HG03469 (cell line): ENCODE measurements around the gene DNAJC5.
"Not testable (repeated sequence)": the region's sequence is repeated elsewhere in the genome, so short reads cannot be mapped to it uniquely, and the experiment has no call there.

ENCODE experiments used
- ATAC-seq: cut with Tn5 transposase; IDR thresholded peaks from one replicate; pipeline ENCODE4 v1.9.1; 2021; ENCODE audit warnings: mild to moderate bottlenecking, moderate library complexity, moderate number of reproducible peaks; ENCODE audit not compliant: unreplicated experiment

Gene DNAJC5, protein sequence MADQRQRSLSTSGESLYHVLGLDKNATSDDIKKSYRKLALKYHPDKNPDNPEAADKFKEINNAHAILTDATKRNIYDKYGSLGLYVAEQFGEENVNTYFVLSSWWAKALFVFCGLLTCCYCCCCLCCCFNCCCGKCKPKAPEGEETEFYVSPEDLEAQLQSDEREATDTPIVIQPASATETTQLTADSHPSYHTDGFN

DNA sequence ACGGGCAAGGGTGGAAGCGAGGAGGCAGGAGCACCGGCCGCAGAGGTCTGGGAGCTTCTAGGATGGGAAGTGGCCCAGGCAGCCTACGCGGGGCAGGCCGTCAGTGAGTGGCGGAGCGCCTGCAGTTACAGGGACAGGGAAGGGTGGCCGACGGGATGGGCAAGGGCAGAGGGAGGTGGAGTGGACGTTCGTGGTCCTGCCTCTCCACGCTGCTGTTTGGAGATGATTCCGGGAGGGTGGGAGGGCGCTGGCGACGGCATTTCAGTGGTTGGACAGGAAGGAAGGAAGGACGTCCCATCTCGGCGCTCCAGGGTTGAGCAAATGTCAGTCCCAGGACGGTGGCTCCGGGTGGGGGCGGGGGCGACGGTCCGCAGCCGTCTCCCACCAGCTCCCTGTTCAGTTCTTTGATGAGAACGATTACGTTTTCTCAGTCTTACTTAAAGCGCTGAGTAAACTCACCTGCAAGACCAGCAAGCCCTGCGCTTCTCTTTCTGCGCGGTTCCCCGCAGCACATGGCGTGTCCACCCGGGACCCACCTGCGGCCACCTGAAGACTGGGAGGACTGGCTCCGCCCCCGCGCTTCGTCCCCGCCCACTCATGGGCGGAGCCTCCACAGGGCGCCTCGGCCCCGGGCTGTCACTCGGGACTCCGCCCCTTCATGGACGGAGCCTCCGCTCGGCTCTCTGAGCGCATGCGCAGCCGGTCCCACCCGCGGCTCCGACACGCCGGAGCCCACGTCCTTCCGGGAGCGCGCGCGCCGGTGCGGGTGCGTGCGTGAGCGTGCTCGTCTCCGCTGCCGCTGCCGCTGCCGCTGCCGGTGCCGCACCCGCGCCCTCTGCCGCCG is at the start of gene DNAJC5:
DNAJC5 (plus strand) TSS at position 769 of the 844 bp plus-strand sequence. CDS start 33,220 bp downstream, outside the sequence.
- ATAC-seq: peak; percentile 69

DNA sequence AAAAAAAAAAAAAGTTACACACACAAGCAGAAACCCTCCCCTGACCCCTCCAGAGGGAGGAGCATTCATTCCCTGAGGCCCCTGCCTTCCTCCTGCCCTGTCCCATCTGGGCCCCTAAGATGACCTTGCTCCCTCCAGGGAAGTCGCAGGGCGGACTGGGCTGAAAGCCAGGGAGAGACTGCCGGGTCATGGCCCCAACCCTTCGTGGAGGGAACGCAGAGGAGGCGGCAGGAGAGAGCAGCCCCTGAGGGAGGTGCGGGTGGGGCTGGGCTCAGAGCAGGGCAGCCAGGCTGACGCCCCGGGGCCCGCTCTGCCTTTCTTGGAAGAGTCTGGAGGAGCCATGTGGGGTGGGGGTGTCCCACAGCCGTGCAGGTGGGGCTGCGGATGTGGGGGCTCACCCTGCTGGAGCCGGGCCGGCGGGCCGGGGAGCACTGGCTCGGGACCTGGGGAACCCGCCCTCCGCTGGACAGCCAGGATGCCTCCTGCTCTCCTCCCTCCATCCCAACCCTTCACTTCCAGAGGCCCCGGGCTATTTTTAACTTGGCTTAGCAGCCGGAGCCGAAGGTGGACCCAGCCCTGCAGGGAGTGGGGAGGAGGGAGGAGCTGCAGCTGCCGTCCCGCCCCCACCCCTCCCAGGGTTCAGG is 48.7 kb upstream of the DNAJC5 start:
- ATAC-seq: no peak

DNA sequence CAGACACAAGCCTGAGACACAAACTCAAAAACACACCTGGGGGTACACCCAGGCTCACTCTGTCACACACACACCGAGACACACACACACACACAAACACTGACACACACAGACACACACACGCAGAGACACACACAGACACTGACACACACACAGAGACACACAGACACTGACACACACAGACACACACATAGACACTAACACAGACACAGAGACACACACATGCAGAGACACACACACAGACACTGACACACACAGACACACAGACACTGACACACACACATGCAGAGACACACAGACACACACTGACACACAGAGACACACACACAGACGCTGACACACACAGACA is 48.1 kb upstream of the DNAJC5 start:
- no peak for ATAC-seq

DNA sequence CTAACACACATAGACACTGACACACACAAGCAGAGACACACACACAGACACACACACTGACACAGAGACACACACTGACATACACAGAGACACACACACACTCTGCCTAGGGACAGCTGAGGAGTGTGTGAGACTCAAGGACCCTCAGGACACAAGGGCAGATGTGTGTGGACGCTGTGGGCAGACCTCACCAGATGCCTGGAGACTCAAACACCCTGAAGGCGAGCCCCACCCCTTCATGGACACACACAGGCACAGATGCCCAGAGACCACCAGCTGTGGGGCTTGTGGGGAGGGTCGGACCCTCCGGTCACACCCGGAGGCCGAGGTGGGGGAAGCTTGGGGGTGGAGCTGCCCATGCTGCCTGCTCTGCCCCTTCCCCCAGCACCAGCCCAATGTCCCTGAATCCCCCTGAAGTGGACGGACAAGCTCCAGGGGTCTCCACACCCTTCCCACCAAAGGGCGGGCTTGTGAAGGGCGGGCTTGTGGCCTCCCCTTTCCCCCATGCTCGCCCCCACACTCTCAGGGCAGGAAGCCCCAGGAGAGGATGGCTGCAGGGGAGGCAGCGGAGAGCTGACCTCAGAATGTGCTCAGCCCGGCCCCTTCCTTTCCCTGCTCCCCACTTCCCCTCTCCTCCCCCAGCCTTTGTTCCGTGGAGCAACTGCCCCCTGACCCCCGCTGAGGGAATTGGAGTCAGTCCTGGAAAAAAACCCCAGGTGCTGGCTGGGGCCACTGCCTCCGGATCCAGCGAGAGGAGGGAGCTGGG is 47.5 kb upstream of the DNAJC5 start:
- ATAC-seq: no peak

DNA sequence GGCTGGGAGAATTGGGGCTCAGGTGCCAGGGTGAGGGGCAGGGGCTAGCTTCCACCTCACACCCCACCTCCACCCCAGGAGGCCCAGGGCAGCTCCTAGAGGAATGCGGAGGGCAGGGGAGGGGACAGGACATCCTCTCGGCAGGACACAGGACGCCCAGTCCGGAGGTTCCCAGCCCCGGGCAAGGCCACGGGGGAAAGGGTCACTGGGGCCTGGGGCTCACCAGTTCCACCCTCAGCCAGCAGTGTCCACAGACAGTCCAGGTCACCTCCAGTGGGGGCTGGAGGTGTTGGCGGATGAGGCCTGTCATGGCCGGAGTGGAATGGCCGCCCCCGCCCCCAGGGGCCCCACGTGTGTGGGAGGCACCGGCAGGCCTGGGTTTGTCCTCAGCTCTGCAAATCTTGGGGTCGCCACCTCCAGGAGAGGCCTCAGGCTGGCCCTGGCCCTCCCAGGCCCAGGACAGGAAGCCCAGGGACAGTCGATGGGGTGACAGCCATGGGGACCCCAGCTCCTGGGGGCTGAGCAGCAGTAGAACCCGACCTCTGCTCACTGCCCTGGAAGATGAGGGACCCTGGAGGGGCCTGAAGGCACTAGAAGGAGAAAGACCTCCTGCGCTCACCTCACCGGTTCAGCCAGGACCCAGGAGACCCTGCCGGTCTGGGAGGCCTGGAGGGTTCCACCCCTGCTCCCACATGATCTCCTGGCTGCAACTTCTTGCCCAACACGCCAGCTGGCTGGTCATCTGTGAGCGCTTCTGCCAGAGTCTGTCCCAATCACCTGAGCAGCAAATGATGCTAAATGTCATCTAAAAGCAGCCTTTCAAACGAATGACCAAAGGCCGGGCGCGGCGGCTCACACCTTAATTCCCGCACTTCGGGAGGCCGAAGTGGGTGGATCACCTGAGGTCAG is 46.7 kb upstream of the DNAJC5 start:
- ATAC-seq: no peak

DNA sequence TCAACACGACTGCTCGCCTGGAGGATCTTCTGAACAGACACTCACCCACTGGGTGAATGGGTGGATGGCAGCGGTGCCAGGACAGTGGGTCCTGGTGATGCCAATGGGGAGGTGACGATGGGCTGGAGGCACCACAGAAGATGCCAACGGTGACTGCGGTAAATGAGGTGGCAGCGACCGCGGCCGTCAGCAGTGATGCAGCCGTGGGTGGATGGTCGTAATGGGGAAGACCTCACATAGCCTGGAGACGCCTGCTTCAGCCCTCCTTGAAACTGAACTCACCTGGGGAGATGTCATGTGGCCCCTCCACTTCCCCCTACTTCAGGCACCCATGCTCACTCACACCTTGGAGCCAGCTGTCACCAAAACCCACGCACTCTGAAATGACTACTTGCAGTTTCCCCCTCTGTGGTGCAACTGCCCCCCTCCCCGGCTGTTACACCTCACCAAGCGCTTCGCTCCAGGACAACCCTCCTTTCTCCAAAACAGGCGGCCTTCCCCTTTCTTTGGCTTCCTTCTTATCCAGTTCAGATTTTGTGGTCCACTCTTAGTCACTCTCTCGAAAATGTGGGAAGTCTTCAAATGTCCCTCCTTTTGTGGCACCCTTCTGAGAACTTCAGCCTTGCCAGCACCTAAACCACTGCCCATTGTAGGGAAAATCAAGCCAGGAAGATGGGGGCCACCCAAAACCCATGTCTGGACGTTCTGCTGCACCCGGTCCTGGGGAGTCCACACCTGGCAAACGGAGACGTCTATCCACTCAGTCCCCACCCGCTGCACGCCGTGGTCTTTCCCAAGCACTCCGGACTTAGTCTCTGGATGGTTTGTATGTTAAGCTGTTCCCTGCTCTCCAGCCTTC is 44.0 kb upstream of the DNAJC5 start:
- ATAC-seq: peak; percentile 42

DNA sequence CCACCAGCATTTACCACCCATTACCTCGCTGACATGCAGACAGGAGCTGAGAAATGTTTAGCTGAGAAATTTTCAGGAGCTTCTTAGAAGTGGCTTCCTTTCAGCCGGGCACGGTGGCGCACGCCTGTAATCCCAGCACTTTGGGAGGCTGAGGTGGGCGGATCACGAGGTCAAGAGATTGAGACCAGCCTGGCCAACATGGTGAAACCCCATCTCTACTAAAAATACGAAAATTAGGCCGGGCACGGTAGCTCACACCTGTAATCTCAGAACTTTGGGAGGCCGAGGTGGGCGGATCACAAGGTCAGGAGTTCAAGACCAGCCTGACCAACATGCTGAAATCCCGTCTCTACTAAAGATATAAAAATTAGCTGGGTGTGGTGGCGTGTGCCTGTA is 43.4 kb upstream of the DNAJC5 start:
- ATAC-seq: not testable (repeated sequence)

DNA sequence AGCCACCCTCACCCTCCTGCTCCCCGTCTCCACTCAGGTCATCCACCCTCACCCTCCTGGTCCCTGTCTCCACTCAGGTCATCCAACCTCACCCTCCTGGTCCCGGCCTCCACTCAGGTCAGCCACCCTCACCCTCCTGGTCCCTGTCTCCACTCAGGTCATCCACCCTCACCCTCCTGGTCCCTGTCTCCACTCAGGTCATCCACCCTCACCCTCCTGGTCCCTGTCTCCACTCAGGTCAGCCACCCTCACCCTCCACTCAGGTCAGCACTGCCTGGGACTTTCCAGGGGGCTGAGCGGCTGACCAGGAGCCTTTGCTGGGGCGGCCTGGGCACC is 41.2 kb upstream of the DNAJC5 start:
- ATAC-seq: not testable (repeated sequence)

DNA sequence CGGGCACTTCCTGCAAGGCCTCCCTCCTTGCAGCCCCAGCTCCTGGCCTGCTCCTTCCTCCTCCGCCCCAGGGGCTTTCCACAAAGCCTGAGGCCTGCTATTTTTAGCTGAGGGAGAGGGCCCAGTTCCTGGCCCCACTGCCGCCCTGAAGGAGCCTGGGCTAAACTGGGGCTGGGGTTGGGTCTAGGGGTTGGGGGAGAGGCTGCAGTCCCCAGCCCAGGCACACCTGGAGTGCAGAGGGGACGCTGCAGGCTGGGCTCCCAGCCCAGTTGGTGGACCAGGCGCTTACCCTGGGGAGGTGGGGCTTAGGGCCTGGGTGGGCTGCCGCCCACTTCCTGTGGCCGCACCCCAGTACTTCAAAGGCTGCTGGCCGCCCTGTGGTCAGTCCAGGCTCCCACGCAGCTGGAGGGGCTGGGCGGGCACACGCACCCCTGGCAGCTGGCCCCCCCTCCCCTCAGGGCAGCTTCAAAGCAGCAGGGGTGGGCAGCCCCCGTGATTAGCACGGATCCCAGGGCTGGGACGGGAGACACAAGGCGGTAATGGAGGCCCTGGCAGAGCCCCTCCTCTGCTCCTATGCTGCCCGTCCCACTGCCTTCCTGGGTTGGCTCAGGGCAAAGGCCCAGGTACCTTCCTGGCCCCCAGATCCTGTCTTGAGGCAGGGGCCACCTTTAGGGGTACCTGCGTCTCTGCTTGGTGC is 40.7 kb upstream of the DNAJC5 start:
- ATAC-seq: no peak

DNA sequence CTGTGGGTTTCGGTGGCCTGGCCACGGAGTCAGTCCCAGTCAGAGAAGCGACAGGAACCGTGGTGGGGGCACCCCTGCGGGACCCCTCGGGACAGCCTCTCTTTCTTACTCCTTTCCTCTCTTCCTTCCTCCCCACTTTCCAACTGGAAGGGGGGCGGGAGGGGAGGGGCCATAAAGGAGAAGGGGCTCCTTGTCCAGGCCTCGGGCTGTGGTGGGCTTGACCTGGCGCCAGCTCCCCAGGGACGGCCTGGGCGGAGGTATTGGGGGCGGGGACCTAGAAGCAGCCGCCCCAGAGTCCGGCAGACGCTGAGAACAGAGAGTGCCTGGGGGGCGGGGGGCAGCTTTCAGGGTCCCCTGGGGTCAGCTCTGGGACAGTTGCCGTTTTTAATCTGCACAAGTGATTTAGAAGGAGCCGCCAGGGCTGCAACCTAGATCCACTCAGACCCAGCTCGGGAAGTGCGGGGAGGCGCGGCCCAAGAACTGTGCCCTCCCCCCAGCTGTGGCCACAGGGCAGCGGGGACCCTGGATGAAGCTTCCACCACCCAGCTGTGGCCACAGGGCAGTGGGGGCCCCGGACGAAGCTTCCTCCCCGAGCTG is 40.1 kb upstream of the DNAJC5 start:
- ATAC-seq: no peak

DNA sequence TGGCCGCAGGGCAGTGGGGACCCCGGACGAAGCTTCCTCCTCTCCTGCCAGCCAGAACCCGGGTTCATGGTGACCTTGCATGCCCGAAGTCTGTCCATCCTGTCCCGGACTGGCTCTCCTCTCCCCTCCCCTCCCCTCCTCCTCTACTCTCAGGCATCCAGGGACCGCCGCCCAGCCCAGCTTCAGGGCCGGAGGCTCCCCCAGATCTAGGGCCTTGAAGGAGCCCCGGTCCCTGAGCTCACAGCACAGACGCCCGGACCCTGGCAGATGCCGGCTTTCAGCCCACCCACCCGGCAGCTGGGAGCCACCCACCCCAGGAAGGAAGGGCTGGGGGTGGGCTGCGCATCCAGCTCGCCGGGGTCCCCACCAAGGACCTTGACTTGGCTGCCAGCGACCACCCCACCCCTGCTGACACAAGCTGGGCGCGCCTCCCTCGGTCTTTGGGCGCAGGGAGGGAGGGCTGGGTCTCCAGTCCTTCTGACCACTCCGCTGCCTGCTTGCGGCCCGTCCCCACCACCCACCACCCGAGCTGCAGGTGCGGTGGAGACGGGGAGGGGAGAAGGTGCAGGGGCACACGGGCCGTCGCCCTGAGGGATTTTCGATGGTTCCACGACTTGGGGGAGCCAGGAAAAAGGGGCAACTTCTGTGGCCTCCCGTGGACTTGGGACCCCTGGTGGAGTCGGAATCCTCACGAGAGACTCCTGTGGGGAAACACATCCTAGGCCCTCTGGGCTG is 39.4 kb upstream of the DNAJC5 start:
- no peak for ATAC-seq

DNA sequence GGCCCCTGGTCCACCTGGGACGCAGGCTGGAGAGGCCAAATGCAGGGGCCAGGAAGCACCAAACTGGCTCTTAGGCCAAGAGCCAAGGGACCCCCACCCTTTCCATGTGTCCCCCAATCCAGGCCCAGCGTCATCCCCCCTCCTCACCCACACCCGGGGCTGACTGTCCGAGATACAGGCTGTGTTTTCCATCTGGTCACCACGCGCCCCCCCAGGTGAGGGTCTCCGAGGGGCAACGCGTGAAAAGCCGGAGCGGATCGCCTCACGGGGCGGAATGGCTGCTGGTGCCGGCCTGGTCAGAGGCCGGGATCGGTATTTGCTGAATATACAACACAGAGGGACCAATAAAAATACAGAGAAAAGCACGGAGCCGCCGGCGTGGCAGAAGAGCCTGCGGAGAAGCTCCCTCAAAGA is 38.8 kb upstream of the DNAJC5 start:
- no peak for ATAC-seq

DNA sequence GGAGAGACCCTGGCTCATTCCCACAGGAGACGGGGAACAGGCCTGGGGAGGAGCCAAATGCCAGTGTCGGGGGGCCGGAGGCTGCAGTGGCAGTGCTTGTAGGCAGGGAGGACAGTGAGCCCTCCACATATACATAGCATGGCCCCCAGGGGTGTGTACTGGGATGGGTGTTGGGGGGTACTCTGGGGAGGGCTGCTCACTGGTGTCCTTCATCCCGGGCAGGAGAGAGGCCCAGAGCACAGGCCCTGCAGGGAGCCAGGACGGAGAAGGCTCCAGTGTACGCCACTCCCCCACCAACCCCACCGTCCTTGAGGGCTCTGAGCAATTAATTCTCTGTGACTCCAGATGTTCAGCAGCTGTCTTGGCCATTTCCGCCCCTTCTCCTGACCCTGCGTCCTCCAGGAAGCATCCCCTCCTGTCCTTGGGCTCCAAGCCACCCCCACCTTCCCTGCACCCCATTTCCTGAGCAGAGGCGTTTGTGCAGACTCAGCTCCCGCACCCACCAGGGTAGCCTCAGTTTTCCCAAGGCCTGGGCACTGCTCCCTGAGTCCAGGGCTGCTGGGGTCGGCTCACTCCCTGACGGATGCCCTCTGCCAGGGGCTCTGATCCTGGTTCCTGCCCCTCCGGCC is 37.0 kb upstream of the DNAJC5 start:
- no peak for ATAC-seq

DNA sequence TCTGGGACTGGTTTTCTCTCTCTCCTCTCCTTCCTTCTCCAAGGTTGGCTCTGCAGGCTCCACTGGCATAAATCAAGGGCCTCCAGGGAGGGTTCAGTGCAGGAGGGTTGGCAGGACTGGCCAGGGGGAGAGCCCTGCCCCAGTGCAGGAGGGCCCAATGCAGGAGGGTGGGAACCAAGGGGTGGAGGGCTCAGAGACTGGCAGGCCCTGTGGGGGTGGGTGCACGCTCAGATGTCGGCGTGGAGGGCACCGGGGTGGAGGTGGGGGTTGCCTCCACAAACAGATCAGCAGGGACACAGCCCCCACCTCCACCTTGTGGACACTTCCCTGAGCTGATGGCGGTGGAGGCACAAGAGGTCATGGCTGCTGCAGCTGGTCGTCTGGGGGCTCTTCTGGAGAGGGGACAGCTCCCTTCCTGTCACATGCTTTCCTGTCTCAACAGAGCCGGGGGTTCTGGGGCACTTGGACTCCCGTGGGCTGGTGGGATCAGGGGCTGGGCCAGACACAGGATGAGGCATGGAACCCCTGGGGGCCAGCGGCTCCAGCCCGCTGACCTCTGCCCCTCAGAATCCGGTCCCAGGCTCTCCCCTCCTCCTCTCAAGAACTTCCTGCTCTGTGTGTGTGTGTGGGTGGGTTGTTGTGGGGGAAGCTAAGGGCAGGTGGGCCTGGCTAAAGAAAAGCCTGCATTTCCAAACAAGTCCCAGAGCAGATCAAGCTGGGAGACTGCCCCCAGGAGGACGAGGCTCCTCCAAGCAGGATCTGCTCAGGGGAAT is 36.3 kb upstream of the DNAJC5 start:
- no peak for ATAC-seq

DNA sequence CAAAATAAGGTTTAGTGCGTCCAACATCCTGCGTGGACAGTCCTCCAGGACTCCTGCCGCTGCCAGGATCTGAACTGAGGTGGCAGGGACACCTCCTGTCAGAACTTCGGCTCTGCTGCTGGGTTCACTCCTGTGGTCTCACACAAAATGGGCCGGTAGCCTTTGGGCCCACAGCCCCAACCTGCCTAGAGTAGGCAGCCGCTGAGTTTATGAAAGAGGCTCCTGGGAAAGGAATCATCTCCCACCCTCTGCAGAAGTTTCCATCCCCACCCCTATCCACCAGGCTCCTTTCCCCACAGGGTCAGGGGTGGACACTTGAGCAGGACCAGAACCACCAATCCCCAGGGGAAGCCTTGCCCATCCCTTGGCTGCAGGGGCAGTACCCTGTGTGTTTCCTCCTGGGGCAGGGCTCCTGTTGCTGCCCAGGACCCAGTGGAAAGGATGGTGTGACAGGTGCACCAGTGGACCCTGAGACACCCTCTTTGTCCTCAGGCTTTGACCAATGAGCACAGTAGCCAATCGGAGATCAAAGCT is 35.7 kb upstream of the DNAJC5 start:
- ATAC-seq: no peak

DNA sequence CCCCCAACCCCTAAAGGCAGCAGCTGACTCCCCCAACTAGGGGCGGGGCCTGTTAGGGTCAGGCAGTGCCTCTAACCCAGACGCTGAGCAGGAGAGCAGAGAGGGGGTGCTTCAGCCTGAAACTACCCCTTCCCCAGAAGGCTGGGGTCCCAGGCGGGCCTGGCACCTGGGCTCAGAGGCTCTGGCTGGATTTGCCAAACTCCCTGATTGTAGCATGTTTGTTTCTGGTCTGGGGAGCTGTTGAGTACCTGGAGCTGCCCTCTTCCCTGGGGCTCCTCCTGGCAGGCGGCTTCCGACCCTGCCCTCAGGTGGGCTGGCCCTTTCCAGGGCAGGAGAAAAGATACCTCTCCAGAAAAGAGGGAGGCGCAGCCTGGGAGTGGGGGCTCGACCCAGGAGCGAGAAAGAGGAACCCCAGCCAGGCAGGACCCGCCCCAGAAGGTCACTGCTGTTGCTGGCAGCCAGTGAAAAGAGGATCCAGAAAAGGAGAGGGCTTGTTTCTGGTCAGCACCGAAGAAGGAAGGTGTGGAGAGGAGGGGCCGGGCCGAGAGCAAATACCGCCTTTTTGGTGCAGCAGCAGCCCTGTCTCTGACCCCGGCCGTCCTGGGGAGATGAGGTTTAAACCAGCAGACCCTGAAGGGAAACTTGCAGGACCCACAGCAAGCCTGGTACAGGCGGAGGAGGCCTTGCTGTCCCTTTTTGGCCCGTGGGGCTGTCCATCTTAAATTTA is 34.4 kb upstream of the DNAJC5 start:
- no peak for ATAC-seq
